Parathyroid adenoma (tissue), 2 donors: Measurements from ENCODE around the gene SPDL1.

Experiments used
- H2AFZ ChIP-seq: fragments of 300-600 bp; sonication (generic); one replicate; pipeline ENCODE4 v1.7.0; 2017; ENCODE audit warnings: antibody characterized with exemption, mild to moderate bottlenecking
- H3K27ac ChIP-seq: fragments of 300-600 bp; sonication (generic); one replicate; pipeline ENCODE4 v1.7.0; 2017
- H3K27me3 ChIP-seq: fragments of 300-600 bp; sonication (generic); one replicate; pipeline ENCODE4 v1.7.0; 2017; ENCODE audit warnings: low read length; ENCODE audit not compliant: control insufficient read depth, insufficient read depth
- H3K36me3 ChIP-seq: fragments of 300-600 bp; sonication (generic); one replicate; pipeline ENCODE4 v1.7.0; 2017; ENCODE audit warnings: low read length; ENCODE audit not compliant: control insufficient read depth, insufficient read depth
- H3K4me1 ChIP-seq: fragments of 300-600 bp; sonication (generic); one replicate; pipeline ENCODE4 v1.7.0; 2017; ENCODE audit warnings: control low read depth
- H3K4me2 ChIP-seq: fragments of 300-600 bp; sonication (generic); one replicate; pipeline ENCODE4 v1.7.0; 2017; ENCODE audit warnings: low read length
- H3K4me3 ChIP-seq: fragments of 300-600 bp; sonication (generic); one replicate; pipeline ENCODE4 v1.7.0; 2017; ENCODE audit warnings: low read depth, low read length
- H3K79me2 ChIP-seq: fragments of 300-600 bp; sonication (generic); one replicate; pipeline ENCODE4 v1.7.0; 2017; ENCODE audit warnings: control low read depth
- H3K9ac ChIP-seq: fragments of 300-600 bp; sonication (generic); one replicate; pipeline ENCODE4 v1.7.0; 2017; ENCODE audit warnings: mild to moderate bottlenecking
- H3K9me3 ChIP-seq: fragments of 300-600 bp; sonication (generic); one replicate; pipeline ENCODE4 v1.7.0; 2017; ENCODE audit warnings: low read length; ENCODE audit not compliant: control insufficient read depth
- TF ChIP-seq, protein P1 (sequence below): fragments of 300-600 bp; sonication (generic); IDR thresholded peaks from one replicate; pipeline ENCODE4 v1.7.0; 2017; ENCODE audit warnings: antibody characterized with exemption, mild to moderate bottlenecking
- donor health status: primary hyperparathyroidism.

The SPDL1 gene

DNA sequence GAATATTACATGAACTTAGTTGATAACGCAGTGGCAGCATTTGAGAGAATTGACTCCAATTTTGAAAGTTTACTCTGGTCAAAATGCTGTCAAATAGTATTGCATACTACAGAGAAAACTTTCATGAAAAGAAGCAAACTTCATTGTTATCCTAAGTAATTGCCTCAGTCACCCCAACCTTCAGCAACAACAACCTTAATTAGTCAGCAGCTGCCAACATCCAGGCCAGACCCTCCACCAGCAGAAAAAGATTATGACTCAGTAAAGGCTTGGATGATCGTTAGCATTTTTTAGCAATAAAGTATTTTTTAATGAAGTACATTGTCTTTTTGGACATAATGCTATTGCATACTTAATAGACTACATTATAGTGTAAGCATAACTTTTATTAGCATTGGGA is 40.8 kb upstream of the SPDL1 start:
- no peak overlapping the region for H2AFZ ChIP-seq
- TF ChIP-seq, protein P1, sequence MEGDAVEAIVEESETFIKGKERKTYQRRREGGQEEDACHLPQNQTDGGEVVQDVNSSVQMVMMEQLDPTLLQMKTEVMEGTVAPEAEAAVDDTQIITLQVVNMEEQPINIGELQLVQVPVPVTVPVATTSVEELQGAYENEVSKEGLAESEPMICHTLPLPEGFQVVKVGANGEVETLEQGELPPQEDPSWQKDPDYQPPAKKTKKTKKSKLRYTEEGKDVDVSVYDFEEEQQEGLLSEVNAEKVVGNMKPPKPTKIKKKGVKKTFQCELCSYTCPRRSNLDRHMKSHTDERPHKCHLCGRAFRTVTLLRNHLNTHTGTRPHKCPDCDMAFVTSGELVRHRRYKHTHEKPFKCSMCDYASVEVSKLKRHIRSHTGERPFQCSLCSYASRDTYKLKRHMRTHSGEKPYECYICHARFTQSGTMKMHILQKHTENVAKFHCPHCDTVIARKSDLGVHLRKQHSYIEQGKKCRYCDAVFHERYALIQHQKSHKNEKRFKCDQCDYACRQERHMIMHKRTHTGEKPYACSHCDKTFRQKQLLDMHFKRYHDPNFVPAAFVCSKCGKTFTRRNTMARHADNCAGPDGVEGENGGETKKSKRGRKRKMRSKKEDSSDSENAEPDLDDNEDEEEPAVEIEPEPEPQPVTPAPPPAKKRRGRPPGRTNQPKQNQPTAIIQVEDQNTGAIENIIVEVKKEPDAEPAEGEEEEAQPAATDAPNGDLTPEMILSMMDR, result no peak

DNA sequence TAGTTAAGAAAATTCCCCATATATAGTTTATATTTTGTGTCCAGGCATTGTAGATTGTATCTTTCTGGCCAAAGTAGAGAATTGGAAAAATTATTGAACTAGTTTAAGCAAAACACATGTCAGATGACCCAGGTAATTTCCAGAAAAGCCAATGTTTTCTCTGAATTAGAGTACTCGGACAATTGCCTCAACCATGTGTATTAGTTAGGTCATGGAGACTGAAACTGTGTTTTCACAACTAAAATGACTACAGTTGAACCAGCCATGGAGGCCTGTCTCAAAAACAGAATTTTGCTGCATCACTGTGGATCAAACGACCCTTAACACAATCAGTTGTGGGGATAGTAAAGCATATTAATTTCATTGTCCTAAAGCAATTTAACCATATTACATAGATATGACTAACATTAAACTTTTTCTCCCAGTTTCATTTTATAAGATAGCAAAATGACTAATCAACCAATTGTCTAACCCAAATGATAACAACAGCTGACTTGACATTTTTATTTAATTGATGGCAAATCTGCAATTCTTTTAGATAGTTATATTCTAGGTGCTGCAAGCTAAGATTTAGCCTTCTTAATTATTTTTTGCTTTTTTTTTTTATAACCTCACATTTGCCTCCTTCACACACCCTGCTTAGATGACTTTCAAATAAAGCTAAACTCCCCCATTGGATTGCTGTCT is 39.2 kb upstream of the SPDL1 start:
- H3K27ac ChIP-seq, result no peak overlapping the region
- H3K9me3 ChIP-seq, result no peaks in the 10 kb centered on the region
- H2AFZ ChIP-seq, result no peak overlapping the region
- H3K9ac ChIP-seq, result no peak overlapping the region
- H3K36me3 ChIP-seq, result no peaks in the 10 kb centered on the region
- no peaks in the 10 kb centered on the region for H3K4me1 ChIP-seq
- TF ChIP-seq, protein P1, result no peak
- no peaks in the 10 kb centered on the region for H3K27me3 ChIP-seq
- no peaks in the 10 kb centered on the region for H3K79me2 ChIP-seq
- no peak overlapping the region for H3K4me2 ChIP-seq
- H3K4me3 ChIP-seq, result no peak overlapping the region

More for the DNA sequence above, 40.8 kb upstream of the SPDL1 start:
- H3K36me3 ChIP-seq, result no peaks in the 10 kb centered on the region
- no peaks in the 10 kb centered on the region for H3K27me3 ChIP-seq
- H3K4me1 ChIP-seq, result no peaks in the 10 kb centered on the region
- no peak overlapping the region for H3K9ac ChIP-seq
- no peak overlapping the region for H3K4me3 ChIP-seq
- H3K4me2 ChIP-seq, result no peak overlapping the region
- H3K79me2 ChIP-seq, result no peaks in the 10 kb centered on the region
- H3K9me3 ChIP-seq, result no peaks in the 10 kb centered on the region
- no peak overlapping the region for H3K27ac ChIP-seq

DNA sequence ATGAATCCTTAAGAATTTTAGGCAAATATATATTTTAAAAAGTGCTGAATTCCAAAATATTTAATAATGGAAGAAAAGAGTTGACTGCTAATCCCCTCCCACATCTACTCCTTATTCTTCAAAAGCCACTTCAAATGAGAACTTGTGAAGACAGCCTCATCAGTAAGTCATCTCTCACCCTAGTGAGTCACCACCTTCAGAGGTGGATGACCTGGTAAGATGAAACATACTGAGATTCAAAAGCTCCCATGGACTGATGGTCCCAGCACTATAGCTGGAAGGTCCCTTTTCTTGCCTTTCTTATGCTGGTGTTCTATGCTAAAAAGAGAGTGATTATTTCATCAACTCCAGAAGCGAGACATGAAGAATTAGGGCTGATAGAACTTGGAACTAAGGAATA is 37.8 kb upstream of the SPDL1 start:
- Histone ChIP-seq H3K9me3 (no peaks in the 10 kb centered on the region), H3K36me3 (no peaks in the 10 kb centered on the region), H3K4me3 (no peak overlapping the region), H3K27me3 (no peaks in the 10 kb centered on the region), H3K79me2 (no peaks in the 10 kb centered on the region), H3K4me1 (no peaks in the 10 kb centered on the region), H3K9ac (no peak overlapping the region), H3K27ac (no peak overlapping the region), H3K4me2 (no peak overlapping the region), H2AFZ (no peak overlapping the region)
- TF ChIP-seq, protein P1, result no peak

DNA sequence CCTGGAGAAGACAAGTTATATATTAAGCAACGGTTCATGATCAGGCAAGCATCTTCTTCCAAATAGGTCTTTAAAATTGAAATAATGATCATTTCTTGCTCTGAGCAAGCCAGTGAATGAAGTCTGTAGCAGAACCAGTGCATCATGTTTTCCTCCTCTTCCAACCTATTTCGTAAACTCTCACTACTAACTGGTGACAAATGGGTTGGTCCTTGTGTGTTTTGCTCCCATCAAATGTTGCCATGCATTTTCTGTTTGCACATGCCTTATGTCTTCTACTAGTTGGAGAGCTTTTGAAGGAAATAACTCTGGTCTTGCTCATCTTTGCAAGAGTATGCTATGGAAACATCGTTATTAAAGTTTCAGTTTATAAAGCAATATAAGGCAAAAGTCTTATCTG is 37.2 kb upstream of the SPDL1 start:
- Histone ChIP-seq H3K27ac (no peak overlapping the region), H3K9me3 (no peaks in the 10 kb centered on the region), H3K9ac (no peak overlapping the region), H2AFZ (no peak overlapping the region), H3K4me2 (no peak overlapping the region), H3K4me3 (no peak overlapping the region), H3K79me2 (no peaks in the 10 kb centered on the region), H3K36me3 (no peaks in the 10 kb centered on the region), H3K27me3 (no peaks in the 10 kb centered on the region), H3K4me1 (no peaks in the 10 kb centered on the region)
- TF ChIP-seq, protein P1, result no peak

DNA sequence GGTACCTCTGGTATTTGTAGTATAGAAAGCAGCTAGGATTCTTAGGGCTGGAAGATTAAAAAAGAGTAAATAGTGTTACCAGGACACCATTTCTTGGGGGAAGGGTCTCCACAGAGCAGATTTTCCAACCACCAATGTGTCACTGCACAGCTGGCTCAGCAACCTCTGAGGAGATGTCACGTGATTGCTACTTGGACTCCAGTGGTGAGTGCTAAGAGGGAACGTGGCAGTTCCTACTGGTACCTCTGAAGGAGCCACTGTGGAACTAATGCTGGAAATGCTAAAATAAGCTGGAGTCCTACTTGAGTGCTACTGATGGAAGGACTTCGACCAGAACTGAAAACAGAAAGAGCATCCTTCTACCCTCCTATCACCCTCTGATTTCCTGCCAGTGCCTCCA is 36.1 kb upstream of the SPDL1 start:
- H3K4me1 ChIP-seq, result no peaks in the 10 kb centered on the region
- H3K36me3 ChIP-seq, result no peaks in the 10 kb centered on the region
- no peak overlapping the region for H3K27ac ChIP-seq
- no peaks in the 10 kb centered on the region for H3K79me2 ChIP-seq
- no peaks in the 10 kb centered on the region for H3K9me3 ChIP-seq
- TF ChIP-seq, protein P1, result no peak
- no peak overlapping the region for H3K4me3 ChIP-seq
- H3K27me3 ChIP-seq, result no peaks in the 10 kb centered on the region
- H3K9ac ChIP-seq, result no peak overlapping the region
- H2AFZ ChIP-seq, result peak overlapping the region; percentile 47
- H3K4me2 ChIP-seq, result no peak overlapping the region
